ENCODE measurements around the gene LRRC18.

LRRC18 gene

DNA sequence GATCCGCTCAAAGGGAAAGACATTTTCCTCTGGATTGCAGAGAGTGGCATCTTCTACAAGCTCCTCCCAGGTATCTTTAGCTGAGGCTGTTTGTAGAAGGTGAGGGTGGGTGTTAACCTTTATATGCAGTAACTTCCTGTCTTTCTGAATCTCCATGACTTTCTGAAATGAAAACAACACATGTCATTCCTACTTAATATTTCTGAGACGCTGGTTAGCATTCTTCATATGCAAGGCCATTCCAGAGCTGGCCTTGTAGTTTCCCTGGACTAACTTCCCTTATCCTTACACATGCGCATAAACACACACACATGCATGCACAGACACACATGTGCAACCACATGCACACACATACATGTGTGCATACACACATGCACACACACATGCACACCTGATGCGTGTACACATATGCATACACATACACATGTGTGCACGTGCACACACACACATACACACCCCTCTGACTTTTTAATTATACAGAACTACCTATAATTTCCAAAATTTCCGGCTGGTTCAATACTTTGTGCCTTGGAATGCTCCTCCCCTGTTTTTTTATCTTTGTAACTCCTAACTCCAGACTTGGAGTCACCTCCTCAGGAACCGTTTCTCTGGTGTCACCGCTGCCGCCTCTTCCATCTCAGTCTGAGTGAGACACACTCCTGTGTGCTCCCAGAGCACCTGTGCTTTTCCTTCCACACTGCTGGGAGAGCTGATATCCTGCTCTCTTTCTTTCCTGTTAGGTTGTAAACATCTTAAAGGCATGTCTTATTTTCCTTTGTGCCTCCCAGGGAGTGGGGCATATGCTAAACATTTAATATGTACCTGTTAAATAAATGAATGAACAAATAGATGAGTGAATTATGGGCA lies 55.2 kb downstream of the LRRC18 start:
- H3K27ac ChIP-seq (ENCODE audit: low read depth in 2 of 2, low read length in 2 of 2) = no peak overlapping the region
- H3K4me3 ChIP-seq (ENCODE audit: low read length in 2 of 2) = no peak overlapping the region
- H3K9ac ChIP-seq (ENCODE audit: low read depth in 1 of 2, low read length in 2 of 2) = no peak overlapping the region
- no peaks in the 10 kb centered on the region for H3K36me3 ChIP-seq (ENCODE audit: control insufficient read depth in 2 of 2, insufficient read depth in 2 of 2, low read length in 2 of 2)
- H3K4me1 ChIP-seq (ENCODE audit: control insufficient read depth in 2 of 2, insufficient read depth in 2 of 2, low read length in 2 of 2) = no peaks in the 10 kb centered on the region
- peaks cover 0 to 3% of the 10 kb centered on the region in 2 donors for H3K27me3 ChIP-seq (ENCODE audit: control insufficient read depth in 2 of 2, insufficient read depth in 2 of 2, low read length in 2 of 2)
- no peaks in the 10 kb centered on the region for H3K9me3 ChIP-seq (ENCODE audit: control insufficient read depth in 2 of 2, low read length in 2 of 2)

DNA sequence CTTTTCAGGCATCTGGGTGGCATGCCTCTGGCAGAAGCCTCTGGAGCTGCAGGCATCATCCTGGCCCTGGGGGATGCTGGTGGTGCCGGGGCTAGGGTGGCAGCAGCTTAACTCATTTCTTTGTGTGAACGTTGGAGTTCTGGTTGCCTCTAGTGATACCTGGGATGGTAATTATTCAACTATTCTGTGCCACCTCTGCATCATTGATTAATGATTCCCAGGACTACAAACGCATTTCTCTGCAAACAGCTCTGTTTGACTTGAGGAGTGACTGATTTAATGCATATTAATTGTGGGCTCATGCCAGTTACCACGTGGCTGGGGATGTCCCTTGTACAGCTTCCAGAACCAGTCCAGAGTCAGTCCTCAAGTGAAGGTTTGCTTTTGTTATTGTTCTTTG lies 55.9 kb downstream of the LRRC18 start:
- Histone ChIP-seq H3K27ac (ENCODE audit: low read depth in 2 of 2, low read length in 2 of 2) (no peak overlapping the region), H3K36me3 (ENCODE audit: control insufficient read depth in 2 of 2, insufficient read depth in 2 of 2, low read length in 2 of 2) (no peaks in the 10 kb centered on the region), H3K9ac (ENCODE audit: low read depth in 1 of 2, low read length in 2 of 2) (no peak overlapping the region), H3K4me3 (ENCODE audit: low read length in 2 of 2) (no peak overlapping the region), H3K4me1 (ENCODE audit: control insufficient read depth in 2 of 2, insufficient read depth in 2 of 2, low read length in 2 of 2) (no peaks in the 10 kb centered on the region), H3K27me3 (ENCODE audit: control insufficient read depth in 2 of 2, insufficient read depth in 2 of 2, low read length in 2 of 2) (peaks cover 0 to 3% of the 10 kb centered on the region in 2 donors), H3K9me3 (ENCODE audit: control insufficient read depth in 2 of 2, low read length in 2 of 2) (no peaks in the 10 kb centered on the region)

DNA sequence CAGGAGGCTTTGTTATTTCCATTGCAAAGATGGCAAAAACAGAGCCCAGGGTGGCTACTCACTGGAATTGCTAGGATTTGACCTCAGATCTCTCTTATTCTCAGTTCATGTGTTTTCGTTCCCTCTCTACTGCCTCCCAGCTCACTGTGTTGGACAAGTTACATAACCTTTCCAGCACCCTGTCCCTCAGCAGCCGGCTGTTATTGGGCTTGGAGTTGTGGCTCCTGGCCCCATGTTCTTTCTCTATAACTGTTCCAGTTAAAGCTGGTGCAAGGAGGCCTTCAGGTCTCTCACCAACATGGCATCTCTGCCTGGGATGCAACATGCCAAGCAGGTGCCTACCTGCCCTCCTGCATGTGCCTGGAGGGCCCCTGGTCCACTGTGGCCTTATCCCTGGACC lies 56.8 kb downstream of the LRRC18 start:
- Histone ChIP-seq H3K27me3 (ENCODE audit: control insufficient read depth in 2 of 2, insufficient read depth in 2 of 2, low read length in 2 of 2) (peaks cover 0 to 3% of the 10 kb centered on the region in 2 donors), H3K36me3 (ENCODE audit: control insufficient read depth in 2 of 2, insufficient read depth in 2 of 2, low read length in 2 of 2) (no peaks in the 10 kb centered on the region), H3K27ac (ENCODE audit: low read depth in 2 of 2, low read length in 2 of 2) (no peak overlapping the region), H3K9me3 (ENCODE audit: control insufficient read depth in 2 of 2, low read length in 2 of 2) (no peaks in the 10 kb centered on the region), H3K4me1 (ENCODE audit: control insufficient read depth in 2 of 2, insufficient read depth in 2 of 2, low read length in 2 of 2) (no peaks in the 10 kb centered on the region), H3K9ac (ENCODE audit: low read depth in 1 of 2, low read length in 2 of 2) (no peak overlapping the region), H3K4me3 (ENCODE audit: low read length in 2 of 2) (no peak overlapping the region)

GRCh38 chr10:48881937-48882336 lies 57.7 kb downstream of the LRRC18 start:
- no peaks in the 10 kb centered on the region for H3K36me3 ChIP-seq (ENCODE audit: control insufficient read depth in 2 of 2, insufficient read depth in 2 of 2, low read length in 2 of 2)
- no peak overlapping the region for H3K9ac ChIP-seq (ENCODE audit: low read depth in 1 of 2, low read length in 2 of 2)
- H3K4me1 ChIP-seq (ENCODE audit: control insufficient read depth in 2 of 2, insufficient read depth in 2 of 2, low read length in 2 of 2) = no peaks in the 10 kb centered on the region

GRCh38 chr10:48880016-48880705 lies 59.5 kb downstream of the LRRC18 start:
- Histone ChIP-seq H3K27ac (ENCODE audit: low read depth in 2 of 2, low read length in 2 of 2) (no peak overlapping the region), H3K36me3 (ENCODE audit: control insufficient read depth in 2 of 2, insufficient read depth in 2 of 2, low read length in 2 of 2) (no peaks in the 10 kb centered on the region), H3K9ac (ENCODE audit: low read depth in 1 of 2, low read length in 2 of 2) (no peak overlapping the region), H3K9me3 (ENCODE audit: control insufficient read depth in 2 of 2, low read length in 2 of 2) (no peaks in the 10 kb centered on the region), H3K4me3 (ENCODE audit: low read length in 2 of 2) (no peak overlapping the region), H3K4me1 (ENCODE audit: control insufficient read depth in 2 of 2, insufficient read depth in 2 of 2, low read length in 2 of 2) (no peaks in the 10 kb centered on the region), H3K27me3 (ENCODE audit: control insufficient read depth in 2 of 2, insufficient read depth in 2 of 2, low read length in 2 of 2) (peaks cover 0 to under 1% of the 10 kb centered on the region in 2 donors)

More at GRCh38 chr10:48881937-48882336, 57.7 kb downstream of the LRRC18 start:
- H3K27me3 ChIP-seq (ENCODE audit: control insufficient read depth in 2 of 2, insufficient read depth in 2 of 2, low read length in 2 of 2) = peaks cover 0 to 3% of the 10 kb centered on the region in 2 donors
- H3K9me3 ChIP-seq (ENCODE audit: control insufficient read depth in 2 of 2, low read length in 2 of 2) = no peaks in the 10 kb centered on the region
- no peak overlapping the region for H3K4me3 ChIP-seq (ENCODE audit: low read length in 2 of 2)
- no peak overlapping the region for H3K27ac ChIP-seq (ENCODE audit: low read depth in 2 of 2, low read length in 2 of 2)

- Histone ChIP-seq H3K9ac (ENCODE audit: low read depth in 1 of 2, low read length in 2 of 2) (no peak overlapping the region), H3K9me3 (ENCODE audit: control insufficient read depth in 2 of 2, low read length in 2 of 2) (no peaks in the 10 kb centered on the region), H3K27me3 (ENCODE audit: control insufficient read depth in 2 of 2, insufficient read depth in 2 of 2, low read length in 2 of 2) (no peaks in the 10 kb centered on the region), H3K4me1 (ENCODE audit: control insufficient read depth in 2 of 2, insufficient read depth in 2 of 2, low read length in 2 of 2) (no peaks in the 10 kb centered on the region), H3K27ac (ENCODE audit: low read depth in 2 of 2, low read length in 2 of 2) (no peak overlapping the region), H3K36me3 (ENCODE audit: control insufficient read depth in 2 of 2, insufficient read depth in 2 of 2, low read length in 2 of 2) (no peaks in the 10 kb centered on the region), H3K4me3 (ENCODE audit: low read length in 2 of 2) (no peak overlapping the region)
Measured at GRCh38 chr10:48879451-48879850, 60.2 kb downstream of the LRRC18 start.

DNA sequence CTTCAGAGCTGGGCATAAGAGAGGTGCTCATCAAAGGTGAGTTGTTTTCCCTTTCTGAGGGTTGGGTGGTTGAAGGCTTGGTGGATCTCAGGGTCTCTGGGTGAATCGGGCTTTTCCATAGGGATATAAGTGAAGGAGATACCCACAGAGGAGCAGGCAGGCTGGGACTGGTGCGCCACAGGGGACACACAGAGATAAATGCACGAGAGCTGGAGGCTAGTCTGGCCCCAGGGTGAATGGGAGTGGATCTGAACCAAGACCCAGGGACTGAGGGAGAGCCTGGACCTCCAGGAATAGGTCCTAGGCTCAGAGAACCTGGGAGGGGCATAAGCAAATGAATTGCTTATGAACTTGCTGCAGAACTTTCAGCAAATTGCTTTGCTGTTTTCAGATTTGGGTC lies 61.5 kb downstream of the LRRC18 start:
- H3K27ac ChIP-seq (ENCODE audit: low read depth in 2 of 2, low read length in 2 of 2) = no peak overlapping the region
- H3K4me1 ChIP-seq (ENCODE audit: control insufficient read depth in 2 of 2, insufficient read depth in 2 of 2, low read length in 2 of 2) = no peaks in the 10 kb centered on the region
- H3K36me3 ChIP-seq (ENCODE audit: control insufficient read depth in 2 of 2, insufficient read depth in 2 of 2, low read length in 2 of 2) = no peaks in the 10 kb centered on the region
- no peak overlapping the region for H3K4me3 ChIP-seq (ENCODE audit: low read length in 2 of 2)
- H3K9me3 ChIP-seq (ENCODE audit: control insufficient read depth in 2 of 2, low read length in 2 of 2) = no peaks in the 10 kb centered on the region
- H3K27me3 ChIP-seq (ENCODE audit: control insufficient read depth in 2 of 2, insufficient read depth in 2 of 2, low read length in 2 of 2) = no peaks in the 10 kb centered on the region
- no peak overlapping the region for H3K9ac ChIP-seq (ENCODE audit: low read depth in 1 of 2, low read length in 2 of 2)

DNA sequence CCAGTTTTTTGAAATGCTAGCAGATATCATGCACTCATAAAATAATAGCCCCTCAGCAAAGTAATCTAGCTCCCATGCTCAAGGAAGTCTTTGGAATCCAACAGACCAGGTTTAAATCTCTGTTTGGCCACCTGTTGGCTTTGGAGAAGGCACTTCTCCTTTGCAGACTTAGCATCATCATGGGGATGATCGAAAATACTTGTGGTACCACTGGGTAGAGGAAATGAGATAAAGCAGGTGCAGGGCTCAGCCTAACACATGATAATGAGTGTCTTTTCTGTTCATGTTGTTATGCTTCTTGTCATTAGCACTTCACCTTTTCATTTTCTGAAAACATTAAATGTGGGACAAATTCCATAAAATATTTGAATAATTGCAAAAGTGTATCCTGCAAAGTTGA lies 67.4 kb downstream of the LRRC18 start:
- H3K36me3 ChIP-seq (ENCODE audit: control insufficient read depth in 2 of 2, insufficient read depth in 2 of 2, low read length in 2 of 2) = no peaks in the 10 kb centered on the region
- no peaks in the 10 kb centered on the region for H3K9me3 ChIP-seq (ENCODE audit: control insufficient read depth in 2 of 2, low read length in 2 of 2)
- no peak overlapping the region for H3K9ac ChIP-seq (ENCODE audit: low read depth in 1 of 2, low read length in 2 of 2)
- no peak overlapping the region for H3K4me3 ChIP-seq (ENCODE audit: low read length in 2 of 2)
- no peaks in the 10 kb centered on the region for H3K27me3 ChIP-seq (ENCODE audit: control insufficient read depth in 2 of 2, insufficient read depth in 2 of 2, low read length in 2 of 2)
- no peak overlapping the region for H3K27ac ChIP-seq (ENCODE audit: low read depth in 2 of 2, low read length in 2 of 2)
- no peaks in the 10 kb centered on the region for H3K4me1 ChIP-seq (ENCODE audit: control insufficient read depth in 2 of 2, insufficient read depth in 2 of 2, low read length in 2 of 2)
